Activated B cell treated with CpG ODN at 0.5 μM for 24 hours (primary cell): Measurements from ENCODE around the gene FBXO48. TPM values are rescaled to one million over a fixed set of nuclear protein-coding genes. Genes with fewer than 3 reads are reported as not detected.
"Not testable (repeated sequence)": the region's sequence is repeated elsewhere in the genome, so short reads cannot be mapped to it uniquely, and the experiment has no call there.

Experiments
- ATAC-seq: fragments of 200-7000 bp; cut with Tn5 transposase; one replicate; pipeline ENCODE4 v1.10.0; 2021; ENCODE audit warnings: low read depth, mild to moderate bottlenecking, moderate library complexity
- CTCF ChIA-PET: fragments of 350-600 bp; sonication (Branson Sonifier 250); formaldehyde crosslinking; loops from one replicate; lab custom pipeline; 2021; ENCODE audit warnings: antibody characterized with exemption; lab: Charles Lee
- POLR2A ChIA-PET: fragments of 350-600 bp; sonication (Branson Sonifier 250); formaldehyde crosslinking; loops from one replicate; lab custom pipeline; 2021; ENCODE audit warnings: antibody characterized with exemption; lab: Charles Lee
- DNase-seq: peaks from one replicate; pipeline ENCODE4 v3.0.0; 2022
- H3K27ac Mint-ChIP-seq: one replicate; pipeline ENCODE4 v1.8.0; 2020; ENCODE audit warnings: mixed read lengths
- H3K27me3 Mint-ChIP-seq: one replicate; pipeline ENCODE4 v1.8.0; 2021; ENCODE audit warnings: mixed read lengths
- H3K36me3 Mint-ChIP-seq: one replicate; pipeline ENCODE4 v1.8.0; 2021; ENCODE audit warnings: low read depth, mixed read lengths
- H3K4me1 Mint-ChIP-seq: one replicate; pipeline ENCODE4 v1.8.0; 2021; ENCODE audit warnings: mixed read lengths
- H3K4me3 Mint-ChIP-seq: one replicate; pipeline ENCODE4 v1.8.0; 2020; ENCODE audit warnings: mild to moderate bottlenecking, mixed read lengths
- H3K9me3 Mint-ChIP-seq: one replicate; pipeline ENCODE4 v1.8.0; 2020; ENCODE audit warnings: mixed read lengths
- CTCF ChIP-seq: fragments of 200-600 bp; IDR thresholded peaks from one replicate; pipeline ENCODE4 v1.8.0; 2022; ENCODE audit warnings: antibody characterized with exemption, mild to moderate bottlenecking
- intact Hi-C: fragments of 100-400 bp; cut with micrococcal nuclease; formaldehyde crosslinking; loops from one replicate; pipeline ENCODE4 v1.15.1; 2024
- total RNA-seq: library from RNA; stranded (reverse); gene quantifications from 2 replicates; pipeline ENCODE4 v1.2.3, GENCODE V29; 2022

The FBXO48 gene
- total RNA-seq, 1 donor from 2014 or later: 2.6 TPM

GRCh38 chr2:68499133-68499532 is 32.0 kb upstream of the FBXO48 start:
- DNase-seq: no peak
- POLR2A ChIA-PET: no interaction called here
- no peak overlapping the region for H3K4me3 Mint-ChIP-seq
- H3K27me3 Mint-ChIP-seq: no peaks in the 10 kb centered on the region
- no peak for ATAC-seq
- no peaks in the 10 kb centered on the region for H3K4me1 Mint-ChIP-seq
- intact Hi-C loops: no loop called here
- H3K36me3 Mint-ChIP-seq: peaks cover 3% of the 10 kb centered on the region
- no peak overlapping the region for H3K27ac Mint-ChIP-seq
- CTCF ChIA-PET: interaction anchor here (1.0 to 1.5 kb wide), 2 partner anchors 12 to 210 kb away, joined by 3 to 5 read pairs; no protein-coding TSS in a partner anchor
- peaks cover 12% of the 10 kb centered on the region for H3K9me3 Mint-ChIP-seq
- no peak for TF ChIP-seq CTCF

- ChIA-PET CTCF (no interaction called here), POLR2A (no interaction called here)
- TF ChIP-seq CTCF: no peak
- Mint-ChIP-seq H3K27ac (no peak overlapping the region), H3K4me1 (peaks cover 5% of the 10 kb centered on the region), H3K27me3 (no peaks in the 10 kb centered on the region), H3K4me3 (no peak overlapping the region), H3K36me3 (peaks cover 5% of the 10 kb centered on the region), H3K9me3 (peaks cover 9% of the 10 kb centered on the region)
- ATAC-seq (no peak), DNase-seq (no peak)
- intact Hi-C loops: no loop called here
Observed at GRCh38 chr2:68491582-68491981, 24.5 kb upstream of the FBXO48 start.

GRCh38 chr2:68489282-68489681 is 22.2 kb upstream of the FBXO48 start:
- DNase-seq (no peak), ATAC-seq (no peak)
- intact Hi-C loops: no loop called here
- no peak for TF ChIP-seq CTCF
- POLR2A ChIA-PET: no interaction called here
- H3K36me3 Mint-ChIP-seq: peaks cover 1% of the 10 kb centered on the region
- H3K27ac Mint-ChIP-seq: no peak overlapping the region
- H3K27me3 Mint-ChIP-seq: no peaks in the 10 kb centered on the region
- H3K4me3 Mint-ChIP-seq: no peak overlapping the region
- peaks cover 5% of the 10 kb centered on the region for H3K4me1 Mint-ChIP-seq
- CTCF ChIA-PET: interaction anchor here (1.9 to 5.6 kb wide), 4 partner anchors 21 to 437 kb away, joined by 5 to 114 read pairs (median 34); partner anchors contain the start of genes APLF and FBXO48
- H3K9me3 Mint-ChIP-seq: peaks cover 1% of the 10 kb centered on the region

- H3K9me3 Mint-ChIP-seq, H3K4me3 Mint-ChIP-seq, H3K27me3 Mint-ChIP-seq, H3K36me3 Mint-ChIP-seq, H3K27ac Mint-ChIP-seq, ATAC-seq, intact Hi-C loops, H3K4me1 Mint-ChIP-seq, DNase-seq: not testable (repeated sequence)
- ChIA-PET CTCF (interaction anchor here (1.0 to 5.6 kb wide), 14 partner anchors 17 to 438 kb away, joined by 3 to 114 read pairs (median 8); partner anchors contain the start of genes APLF and FBXO48), POLR2A (interaction anchor here (0.7 to 1.8 kb wide), 2 partner anchors 9 to 437 kb away, joined by 8 to 9 read pairs; no protein-coding TSS in a partner anchor)
Observed at GRCh38 chr2:68488605-68489004, 21.5 kb upstream of the FBXO48 start.

GRCh38 chr2:68487773-68488355 is 20.8 kb upstream of the FBXO48 start:
- Mint-ChIP-seq H3K36me3 (no peaks in the 10 kb centered on the region), H3K27ac (no peak overlapping the region), H3K4me1 (peaks cover 5% of the 10 kb centered on the region), H3K9me3 (no peaks in the 10 kb centered on the region), H3K27me3 (no peaks in the 10 kb centered on the region), H3K4me3 (no peak overlapping the region)
- peak; percentile 54 for ATAC-seq
- intact Hi-C loops: loop anchor here (1.0 to 2.0 kb wide), 4 partner anchors 25 to 437 kb away; no protein-coding TSS in a partner anchor
- DNase-seq: no peak
- POLR2A ChIA-PET: interaction anchor here (0.6 to 1.8 kb wide), 7 partner anchors 10 to 437 kb away, joined by 3 to 15 read pairs (median 5); partner anchors contain the start of genes APLF and FBXO48
- TF ChIP-seq CTCF: peak; percentile 39
- CTCF ChIA-PET: interaction anchor here (0.5 to 5.6 kb wide), 26 partner anchors 11 to 867 kb away, joined by 3 to 114 read pairs (median 4); partner anchors contain the start of genes APLF, ARHGAP25 and FBXO48
